ENCODE data around the gene NAA50.
A peak's percentile ranks its signal among the peaks of the same experiment; 100 is the strongest.

NAA50 gene
- 91.9 to 368 (median 225) reads per million in 17 experiments for total RNA-seq

- DNase-seq, result peak; percentile 95 to 98 (median 97)
These were observed at the start of gene NAA50 for GRCh38 chr3:113745756-113746547. Gene NAA50, minus strand, starts transcription at chr3:113746249. Its CDS starts 300 bp downstream, at chr3:113745949.

GRCh38 chr3:113795693-113796092 is 49.6 kb upstream of the NAA50 start:
- no peak for DNase-seq

GRCh38 chr3:113794526-113794925 is 48.5 kb upstream of the NAA50 start:
- peak in 2 of 4 experiments; percentile 9 to 16 for DNase-seq

GRCh38 chr3:113791381-113791780 is 45.3 kb upstream of the NAA50 start:
- no peak for DNase-seq

GRCh38 chr3:113783980-113784379 is 37.9 kb upstream of the NAA50 start:
- DNase-seq, result peak; percentile 28 to 60 (median 46)

GRCh38 chr3:113783463-113783862 is 37.4 kb upstream of the NAA50 start:
- DNase-seq, result peak; percentile 25 to 66 (median 58)

GRCh38 chr3:113776564-113776963 is 30.5 kb upstream of the NAA50 start:
- DNase-seq, result no peak

- peak; percentile 58 to 83 (median 70) for DNase-seq
These were observed 29.5 kb upstream of the NAA50 start for GRCh38 chr3:113775516-113775915.

- peak in 2 of 4 experiments; percentile 29 to 35 for DNase-seq
These were observed 27.3 kb upstream of the NAA50 start for GRCh38 chr3:113773381-113773780.

GRCh38 chr3:113771993-113772392 is 25.9 kb upstream of the NAA50 start:
- no peak for DNase-seq

GRCh38 chr3:113769551-113769950 is 23.5 kb upstream of the NAA50 start:
- peak; percentile 25 to 56 (median 48) for DNase-seq

GRCh38 chr3:113764698-113765097 is 18.6 kb upstream of the NAA50 start:
- no peak for DNase-seq

- DNase-seq, result no peak
These were observed 12.5 kb upstream of the NAA50 start for GRCh38 chr3:113758389-113759024.

- DNase-seq, result peak; percentile 40 to 73 (median 58)
These were observed 8.6 kb upstream of the NAA50 start for GRCh38 chr3:113754494-113755159.

- no peak for DNase-seq
These were observed 7.4 kb upstream of the NAA50 start for GRCh38 chr3:113753376-113753985.

- DNase-seq, result peak in 2 of 4 experiments; percentile 54 to 74
These were observed 5.1 kb upstream of the NAA50 start for GRCh38 chr3:113751141-113751540.

- peak; percentile 37 to 58 (median 51) for DNase-seq
These were observed 1.4 kb upstream of the NAA50 start for GRCh38 chr3:113747283-113748046.

- DNase-seq, result peak; percentile 94 to 97 (median 96)
These were observed 666 bp upstream of the NAA50 start, which contains the start of gene ATP6V1A for GRCh38 chr3:113746548-113747282. Gene ATP6V1A, plus strand, starts transcription at chr3:113747035. Its CDS starts 31,719 bp downstream, at chr3:113778754.

- DNase-seq, result peak; percentile 87 to 94 (median 90)
These were observed 901 bp downstream of the NAA50 start for GRCh38 chr3:113744941-113745755.

- DNase-seq, result no peak
These were observed 2.9 kb downstream of the NAA50 start for GRCh38 chr3:113743006-113743630.
